H1 (cell line): ENCODE data around the gene SLC15A3. TPM values are rescaled to one million over a fixed set of nuclear protein-coding genes. Genes with fewer than 3 reads are reported as not detected.

Source experiments
- CTCF ChIA-PET: fragments of 300-600 bp; sonication (Branson Sonifier 250); formaldehyde crosslinking; loops from one replicate; lab custom pipeline; 2021; ENCODE audit not compliant: partially characterized antibody; lab: Charles Lee
- POLR2A ChIA-PET: fragments of 300-600 bp; sonication (Branson Sonifier 250); formaldehyde crosslinking; loops from one replicate; lab custom pipeline; 2021; ENCODE audit warnings: inconsistent platforms; ENCODE audit not compliant: partially characterized antibody; lab: Charles Lee
- DNase-seq, 2 experiments: peaks; one replicate each; pipeline versions ENCODE4 v3.0.0 to v3.0.0-alpha.2; 2010 to 2022; ENCODE audit warnings: low spot score in 2 of 2, low read depth in 1 of 2, mixed read lengths in 1 of 2
- FAIRE-seq: peaks from 2 replicates; lab custom pipeline; 2011; peaks lifted over from hg19 to GRCh38; lab: Jason Lieb, UNC
- H2AFZ ChIP-seq: 2 replicates; pipeline ENCODE4 v1.8.1; 2012; ENCODE audit warnings: low read length, inconsistent platforms
- H2AK5ac ChIP-seq: 2 replicates; pipeline ENCODE4 v1.6.1; 2013; ENCODE audit warnings: low read depth, low read length
- H2BK120ac ChIP-seq: replicated peaks from 2 replicates; pipeline ENCODE3; 2013; ENCODE audit warnings: low read depth, low read length, inconsistent platforms
- H2BK12ac ChIP-seq: 2 replicates; pipeline ENCODE4 v1.6.1; 2013; ENCODE audit warnings: low read depth, low read length
- H2BK15ac ChIP-seq: 2 replicates; pipeline ENCODE4 v1.6.1; 2013; ENCODE audit warnings: low read length
- H2BK20ac ChIP-seq: 2 replicates; pipeline ENCODE4 v1.6.1; 2013; ENCODE audit warnings: low read length
- H2BK5ac ChIP-seq: 2 replicates; pipeline ENCODE4 v1.6.1; 2013; ENCODE audit warnings: low read depth, low read length
- H3K14ac ChIP-seq: 2 replicates; pipeline ENCODE4 v1.6.1; 2013; ENCODE audit warnings: inconsistent platforms; ENCODE audit not compliant: insufficient read length
- H3K18ac ChIP-seq: 2 replicates; pipeline ENCODE4 v1.6.1; 2013; ENCODE audit warnings: low read length; ENCODE audit errors: extremely low read depth
- H3K23ac ChIP-seq: 2 replicates; pipeline ENCODE4 v1.6.1; 2013; ENCODE audit warnings: inconsistent platforms; ENCODE audit not compliant: insufficient read length
- H3K23me2 ChIP-seq: 2 replicates; pipeline ENCODE4 v1.6.1; 2013; ENCODE audit warnings: low read depth, low read length
- H3K27ac ChIP-seq: 2 replicates; pipeline ENCODE4 v1.6.1; 2011; ENCODE audit warnings: low read depth, low read length, inconsistent platforms
- H3K27me3 ChIP-seq, 4 experiments: replicated peaks in 1 of 4; 1 replicate in 1 of 4; 2 replicates in 3 of 4; pipeline versions ENCODE4 v1.6.1 to v1.8.1; 2011 to 2013; ENCODE audit warnings: low read length in 3 of 4, mild to moderate bottlenecking in 3 of 4, inconsistent platforms in 2 of 4, mixed read lengths in 2 of 4, moderate library complexity in 1 of 4; ENCODE audit not compliant: control insufficient read depth in 3 of 4, insufficient read depth in 3 of 4; ENCODE audit errors: extremely low read depth in 1 of 4
- H3K36me3 ChIP-seq, 4 experiments: 2 replicates each; pipeline versions ENCODE4 v1.6.1 to v1.8.1; 2011 to 2013; ENCODE audit warnings: mild to moderate bottlenecking in 4 of 4, low read length in 3 of 4, moderate library complexity in 2 of 4, control low read depth in 1 of 4, inconsistent platforms in 1 of 4; ENCODE audit not compliant: insufficient read depth in 4 of 4, control insufficient read depth in 2 of 4
- H3K4ac ChIP-seq: replicated peaks from 2 replicates; pipeline ENCODE3; 2013; ENCODE audit warnings: low read length, low read depth, mixed read lengths, inconsistent platforms; ENCODE audit not compliant: insufficient read length
- H3K4me1 ChIP-seq, 4 experiments: replicated peaks in 1 of 4; 1 replicate in 1 of 4; 2 replicates in 3 of 4; pipeline versions ENCODE4 v1.6.1 to v1.8.1; 2011 to 2013; ENCODE audit warnings: low read length in 3 of 4, inconsistent platforms in 2 of 4, mixed read lengths in 1 of 4; ENCODE audit not compliant: insufficient read depth in 4 of 4, control insufficient read depth in 3 of 4
- H3K4me2 ChIP-seq, 2 experiments: 2 replicates each; pipeline versions ENCODE4 v1.6.1 to v1.8.1; 2011 to 2013; ENCODE audit warnings: low read depth in 2 of 2, low read length in 2 of 2, control low read depth in 1 of 2, inconsistent platforms in 1 of 2, mild to moderate bottlenecking in 1 of 2; ENCODE audit not compliant: insufficient read depth in 1 of 2
- H3K4me3 ChIP-seq, 4 experiments: fragments of 200-600, 300-600 bp in 1 of 4; sonication (generic), shearing (Covaris generic), sonication (Bioruptor Twin) in 1 of 4; 2 replicates each; pipeline versions ENCODE4 v1.5.1 to v1.8.1; 2011 to 2016; ENCODE audit warnings: low read length in 4 of 4, low read depth in 3 of 4, control low read depth in 2 of 4, inconsistent platforms in 2 of 4, mild to moderate bottlenecking in 2 of 4, mixed read lengths in 1 of 4, moderate library complexity in 1 of 4; ENCODE audit not compliant: insufficient read depth in 2 of 4; ENCODE audit errors: extremely low read depth in 1 of 4
- H3K56ac ChIP-seq: replicated peaks from 2 replicates; pipeline ENCODE3; 2013; ENCODE audit warnings: low read depth, mild to moderate bottlenecking, mixed read lengths, low read length, inconsistent platforms; ENCODE audit not compliant: insufficient read length
- H3K79me1 ChIP-seq: 2 replicates; pipeline ENCODE4 v1.6.1; 2013; ENCODE audit warnings: low read depth, low read length, control low read depth
- H3K79me2 ChIP-seq, 2 experiments: 2 replicates each; pipeline versions ENCODE4 v1.6.1 to v1.8.1; 2012 to 2013; ENCODE audit warnings: low read length in 2 of 2, mild to moderate bottlenecking in 2 of 2, inconsistent platforms in 1 of 2; ENCODE audit not compliant: insufficient read depth in 2 of 2, control insufficient read depth in 1 of 2
- H3K9ac ChIP-seq, 4 experiments: replicated peaks in 1 of 4; 1 replicate in 1 of 4; 2 replicates in 3 of 4; pipeline versions ENCODE4 v1.6.1 to v1.8.1; 2011 to 2013; ENCODE audit warnings: low read depth in 3 of 4, low read length in 3 of 4, control low read depth in 2 of 4, mild to moderate bottlenecking in 2 of 4, moderate library complexity in 2 of 4, inconsistent platforms in 1 of 4; ENCODE audit errors: extremely low read depth in 1 of 4
- H3K9me3 ChIP-seq, 2 experiments: 2 replicates each; pipeline versions ENCODE4 v1.6.1 to v1.8.1; 2012 to 2013; ENCODE audit warnings: mild to moderate bottlenecking in 2 of 2, moderate library complexity in 2 of 2, control low read depth in 1 of 2, inconsistent platforms in 1 of 2, low read depth in 1 of 2, low read length in 1 of 2, mixed read lengths in 1 of 2; ENCODE audit not compliant: insufficient read depth in 2 of 2
- H4K20me1 ChIP-seq, 2 experiments: replicated peaks in 1 of 2; 2 replicates each; pipeline versions ENCODE3 to v1.8.1; 2011 to 2013; ENCODE audit warnings: inconsistent platforms in 2 of 2, low read length in 2 of 2, mild to moderate bottlenecking in 1 of 2; ENCODE audit not compliant: insufficient read depth in 2 of 2, control insufficient read depth in 1 of 2
- H4K5ac ChIP-seq: 2 replicates; pipeline ENCODE4 v1.6.1; 2013; ENCODE audit warnings: low read length, low read depth, mixed read lengths, inconsistent platforms; ENCODE audit not compliant: insufficient read length
- H4K8ac ChIP-seq: 2 replicates; pipeline ENCODE4 v1.8.0; 2013; ENCODE audit warnings: mild to moderate bottlenecking, moderate library complexity, low read length, inconsistent platforms; ENCODE audit not compliant: insufficient read depth; ENCODE audit errors: extremely low read depth
- H4K91ac ChIP-seq: replicated peaks from 2 replicates; pipeline ENCODE3; 2013; ENCODE audit warnings: low read length, mixed read lengths, inconsistent platforms; ENCODE audit not compliant: insufficient read length
- BACH1 ChIP-seq: IDR thresholded peaks from 2 replicates; pipeline ENCODE4 v1.6.1; 2012; ENCODE audit warnings: low read length, improper control_type of control experiment
- CEBPB ChIP-seq: IDR thresholded peaks from 2 replicates; pipeline ENCODE4 v1.6.1; 2012; ENCODE audit warnings: low read depth, low read length
- CHD1 ChIP-seq: IDR thresholded peaks from 2 replicates; pipeline ENCODE4 v1.6.1; 2012; ENCODE audit warnings: low read depth, low read length, improper control_type of control experiment
- EGR1 ChIP-seq: IDR thresholded peaks from 2 replicates; pipeline ENCODE4 v1.6.1; 2011; ENCODE audit warnings: low read depth, low read length, borderline replicate concordance
- GABPA ChIP-seq: IDR thresholded peaks from 2 replicates; pipeline ENCODE4 v1.6.1; 2011; ENCODE audit warnings: mild to moderate bottlenecking, low read length, moderate library complexity, borderline replicate concordance; ENCODE audit not compliant: insufficient read depth
- JUN ChIP-seq: IDR thresholded peaks from 2 replicates; pipeline ENCODE4 v1.6.1; 2011; ENCODE audit warnings: low read depth, mild to moderate bottlenecking, improper control_type of control experiment, low read length
- KDM1A ChIP-seq: fragments of 200-600, 300-600 bp; sonication (generic); IDR thresholded peaks from 2 replicates; pipeline ENCODE4 v1.7.1; 2016; ENCODE audit warnings: mild to moderate bottlenecking, low read length, borderline replicate concordance
- KDM4A ChIP-seq: IDR thresholded peaks from one replicate; pipeline ENCODE4 v1.7.1; 2012; ENCODE audit warnings: low read depth, mild to moderate bottlenecking, moderate library complexity, low read length, inconsistent platforms; ENCODE audit not compliant: severe bottlenecking
- POLR2A ChIP-seq, 2 experiments: IDR thresholded peaks; 1 replicate in 1 of 2; 2 replicates in 1 of 2; pipeline ENCODE4 v1.6.1; 2011; ENCODE audit warnings: low read depth in 2 of 2, low read length in 2 of 2, mild to moderate bottlenecking in 2 of 2; ENCODE audit errors: control extremely low read depth in 1 of 2
- POLR2AphosphoS5 ChIP-seq: IDR thresholded peaks from 2 replicates; pipeline ENCODE4 v1.6.1; 2011; ENCODE audit warnings: low read depth, low read length
- WGBS, 2 experiments: shearing (Covaris generic) in 1 of 2; methylation state at CpG; one replicate each; pipeline versions ENCODE4 v1.1.6 to v1.1.7; 2013 to 2015; ENCODE audit warnings: low lambda C conversion rate in 2 of 2, mixed read lengths in 2 of 2, inconsistent platforms in 1 of 2, low coverage in 1 of 2, missing lambda C conversion rate in 1 of 2; ENCODE audit not compliant: insufficient replicate concordance in 2 of 2, insufficient coverage in 1 of 2, insufficient read length in 1 of 2; ENCODE audit errors: extremely low coverage in 1 of 2, missing lambda C conversion rate in 1 of 2; 5-methylcytosine and 5-hydroxymethylcytosine counted together
- polyA plus RNA-seq, 7 experiments: library from polyadenylated mRNA; depleted of rRNA in 3 of 7; stranded (reverse) in 5 of 7; unstranded in 2 of 7; fragments of >200 nt in 5 of 7; fragments of 200-250 nt in 2 of 7; gene quantifications; 1 replicate in 5 of 7; 2 replicates in 1 of 7; 4 replicates in 1 of 7; pipeline versions ENCODE4 v1.2.1 to v1.2.3, GENCODE V29; 2011 to 2013; ENCODE audit warnings: missing spikeins in 2 of 7, mixed read lengths in 2 of 7
- total RNA-seq: library from RNA; stranded (reverse); fragmentation: NEBNext Ultra II Directional; extraction: Animal tissue kit (Norgen Biotek cat#: 25700); gene quantifications from 2 replicates; pipeline ENCODE4 v1.2.1, GENCODE V29; 2021
- TF ChIP-seq, protein P1 (sequence below): IDR thresholded peaks from 2 replicates; pipeline ENCODE4 v1.6.1; 2012; ENCODE audit warnings: inconsistent platforms

SLC15A3 gene
- total and polyA plus RNA-seq, 2 of the 8 experiments (the other 6 are each of a cell fraction or from before 2014, with no cell fraction given) = 25.8 to 31.0 TPM

DNA sequence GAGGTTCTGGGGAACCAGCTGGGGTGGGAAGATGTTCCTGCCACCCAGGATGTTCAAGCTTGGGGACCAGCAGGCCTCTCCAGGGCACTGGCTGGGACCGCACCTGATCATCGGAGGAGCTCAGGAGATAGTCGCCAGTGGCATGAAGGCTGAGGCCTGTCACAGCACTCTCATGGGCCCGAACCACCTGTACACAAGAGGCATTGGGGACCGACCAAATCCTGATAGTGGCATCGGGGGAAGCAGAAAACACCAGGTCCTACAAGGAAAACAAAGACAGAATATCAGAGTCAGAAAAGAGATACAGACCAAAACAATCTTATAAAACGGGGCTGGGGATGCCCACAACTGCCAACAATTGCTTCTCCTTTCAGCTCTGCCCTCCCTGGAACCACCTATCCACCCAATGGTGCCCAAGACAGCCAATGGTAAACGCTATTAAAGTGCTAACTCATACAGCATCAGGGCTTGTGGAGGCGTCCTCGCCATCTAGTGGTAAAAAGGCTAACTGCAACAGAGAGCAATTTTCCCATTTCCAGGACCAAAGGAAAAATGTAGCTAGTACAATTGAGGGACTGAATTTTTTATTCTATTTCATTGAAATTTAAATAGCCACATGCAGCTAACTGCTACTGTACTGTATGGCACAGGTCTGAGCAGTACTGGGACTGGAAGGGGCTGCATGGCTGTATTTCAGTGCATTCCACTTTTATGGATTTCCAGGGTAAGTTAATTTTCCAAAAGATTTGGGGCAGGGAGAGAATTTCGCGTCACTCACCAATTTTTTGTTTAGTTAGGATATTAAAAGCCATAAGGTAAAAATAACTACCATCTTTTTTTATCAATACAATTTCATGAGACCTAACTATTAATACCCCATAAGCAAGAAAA is 52.7 kb downstream of the SLC15A3 start:
- Histone ChIP-seq H2BK5ac (no peak overlapping the region), H3K18ac (no peak overlapping the region), H3K9me3 (no peaks in the 10 kb centered on the region), H2BK12ac (no peak overlapping the region), H4K20me1 (peaks cover 8 to 25% of the 10 kb centered on the region in 2 experiments), H3K14ac (no peak overlapping the region), H3K4me3 (no peak overlapping the region), H3K23ac (no peak overlapping the region), H2AFZ (no peak overlapping the region), H3K79me2 (peaks cover 6 to 23% of the 10 kb centered on the region in 2 experiments; a peak in 3 of 4 replicates), H3K27ac (0 out of 2 replicates have a peak overlapping the region, but pooled peaks have one; percentile 42), H3K4me2 (no peak overlapping the region), H3K4ac (no peak overlapping the region), H3K79me1 (peaks cover 9% of the 10 kb centered on the region), H2BK15ac (no peak overlapping the region), H4K5ac (no peak overlapping the region), H3K27me3 (no peaks in the 10 kb centered on the region), H4K8ac (no peak overlapping the region; the same call in 1 of the 2 replicates), H3K56ac (no peak overlapping the region), H3K9ac (no peak overlapping the region), H2BK120ac (no peak overlapping the region), H3K36me3 (peaks cover 37 to 88% (median 78%) of the 10 kb centered on the region in 4 experiments), H3K23me2 (no peaks in the 10 kb centered on the region), H2BK20ac (no peak overlapping the region), H2AK5ac (no peak overlapping the region), H4K91ac (no peak overlapping the region), H3K4me1 (peaks cover 0 to under 1% (median 0%) of the 10 kb centered on the region in 4 experiments; a peak in 1 of 7 replicates)
- FAIRE-seq (no peak), DNase-seq (peak in 1 of 2 experiments; percentile 57)
- whole genome bisulfite sequencing, 2 experiments = 65% methylated on average over 12 of the region's 12 CpGs; no CpG with 5 or more reads in 1 of the 2 experiments
- POLR2A ChIA-PET = interaction anchor here (1.5 to 2.3 kb wide), 4 partner anchors 9 to 48 kb away, joined by 3 to 9 read pairs (median 6); no protein-coding TSS in a partner anchor
- CTCF ChIA-PET = interaction anchor here (0.6 to 23.0 kb wide), 43 partner anchors 8 to 1277 kb away, joined by 3 to 522 read pairs (median 4); partner anchors contain the start of genes PTGDR2, TMEM109 and ZP1
- TF ChIP-seq POLR2A (IDR thresholded peaks at IDR 0.05; ENCODE audit: control extremely low read depth in 1 of 2, low read depth in 2 of 2, low read length in 2 of 2) (no peak), GABPA (no peak), KDM1A (no peak), BACH1 (peak; percentile 83), JUN (no peak), CEBPB (no peak), CHD1 (no peak), POLR2AphosphoS5 (peak; percentile 48; the same call in 1 of the 2 replicates), EGR1 (no peak), KDM4A (no peak)
- TF ChIP-seq, protein P1, sequence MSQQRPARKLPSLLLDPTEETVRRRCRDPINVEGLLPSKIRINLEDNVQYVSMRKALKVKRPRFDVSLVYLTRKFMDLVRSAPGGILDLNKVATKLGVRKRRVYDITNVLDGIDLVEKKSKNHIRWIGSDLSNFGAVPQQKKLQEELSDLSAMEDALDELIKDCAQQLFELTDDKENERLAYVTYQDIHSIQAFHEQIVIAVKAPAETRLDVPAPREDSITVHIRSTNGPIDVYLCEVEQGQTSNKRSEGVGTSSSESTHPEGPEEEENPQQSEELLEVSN = no peak
